PC-9 (cell line): ENCODE measurements around the gene TGFB2. TPM values are rescaled to one million over a fixed set of nuclear protein-coding genes. Genes with fewer than 3 reads are reported as not detected.
A peak's percentile ranks its signal among the peaks of the same experiment; 100 is the strongest.

ENCODE experiments used
- BruUV-seq: library from RNA; stranded (reverse); fragments of 400-500 nt; replicated peaks from 2 replicates; lab custom pipeline; 2021; lab: Mats Ljungman, UMichigan
- CTCF ChIA-PET: fragments of 300-600 bp; sonication (Branson Sonifier 250); formaldehyde crosslinking; loops from one replicate; lab custom pipeline; 2022; ENCODE audit warnings: antibody characterized with exemption; lab: Charles Lee
- POLR2A ChIA-PET: fragments of 300-600 bp; sonication (Branson Sonifier 250); formaldehyde crosslinking; loops from one replicate; lab custom pipeline; 2022; ENCODE audit warnings: antibody characterized with exemption; ENCODE audit not compliant: unreplicated experiment; lab: Charles Lee
- DNase-seq, 2 experiments: peaks; one replicate each; pipeline versions ENCODE4 v3.0.0 to v3.0.0-alpha.2; 2015 to 2022; ENCODE audit warnings: mixed read lengths in 1 of 2
- H2AFZ ChIP-seq: fragments of 200-600 bp; sonication (generic); 2 replicates; pipeline ENCODE4 v1.8.1; 2017; ENCODE audit warnings: antibody characterized with exemption
- H3F3A ChIP-seq: fragments of 200-600 bp; sonication (generic); 2 replicates; pipeline ENCODE4 v1.8.1; 2017; ENCODE audit warnings: antibody characterized with exemption, mild to moderate bottlenecking, low read depth; ENCODE audit not compliant: insufficient read depth
- H3K27ac ChIP-seq: fragments of 200-600 bp; sonication (generic); 2 replicates; pipeline ENCODE4 v1.6.1; 2016; ENCODE audit warnings: mixed run types
- H3K27me3 ChIP-seq: fragments of 200-600 bp; sonication (generic); 2 replicates; pipeline ENCODE4 v1.6.1; 2016; ENCODE audit warnings: low read depth, mixed run types; ENCODE audit not compliant: insufficient read depth
- H3K36me3 ChIP-seq: fragments of 200-600 bp; sonication (generic); 2 replicates; pipeline ENCODE4 v1.6.1; 2016; ENCODE audit warnings: low read depth, mixed run types
- H3K4me1 ChIP-seq: fragments of 200-600 bp; sonication (generic); replicated peaks from 2 replicates; pipeline ENCODE4 v1.6.1; 2016; ENCODE audit warnings: mixed run types; ENCODE audit not compliant: insufficient read depth
- H3K4me2 ChIP-seq: fragments of 200-600 bp; sonication (generic); 2 replicates; pipeline ENCODE4 v1.6.1; 2017; ENCODE audit warnings: mixed run types
- H3K4me3 ChIP-seq: fragments of 200-600 bp; sonication (generic); 2 replicates; pipeline ENCODE4 v1.6.1; 2016; ENCODE audit warnings: mixed run types
- H3K79me2 ChIP-seq: fragments of 200-600 bp; sonication (generic); 2 replicates; pipeline ENCODE4 v1.6.1; 2017; ENCODE audit warnings: low read depth, mixed run types
- H3K9me2 ChIP-seq: fragments of 200-600 bp; sonication (generic); 2 replicates; pipeline ENCODE4 v1.8.1; 2017; ENCODE audit warnings: mild to moderate bottlenecking; ENCODE audit not compliant: insufficient read depth
- H3K9me3 ChIP-seq: fragments of 200-600 bp; sonication (generic); 2 replicates; pipeline ENCODE4 v1.8.1; 2016; ENCODE audit warnings: low read depth; ENCODE audit not compliant: insufficient read depth
- H4K20me1 ChIP-seq: fragments of 200-600 bp; sonication (generic); 2 replicates; pipeline ENCODE4 v1.8.1; 2017; ENCODE audit not compliant: insufficient read depth
- CTCF ChIP-seq: fragments of 200-600 bp; sonication (generic); conservative IDR thresholded peaks from 2 replicates; pipeline ENCODE4 v1.6.1; 2017; ENCODE audit warnings: mixed run types, antibody characterized with exemption, mild to moderate bottlenecking, moderate library complexity
- EZH2 ChIP-seq: fragments of 200-600 bp; sonication (generic); IDR thresholded peaks from 2 replicates; pipeline ENCODE4 v1.8.0; 2017; ENCODE audit warnings: antibody characterized with exemption, low read depth
- intact Hi-C: fragments of 100-400 bp; cut with micrococcal nuclease; formaldehyde crosslinking; loops from one replicate; pipeline ENCODE4 v1.10.0; 2022; ENCODE audit not compliant: unreplicated experiment
- total RNA-seq: library from RNA; stranded (reverse); gene quantifications from 2 replicates; pipeline ENCODE4 v1.2.3, GENCODE V29; 2021

The TGFB2 gene
- total RNA-seq, 1 experiment from 2014 or later: 74.3 TPM

GRCh38 chr1:218349348-218350034, 4.4 kb downstream of the TGFB2 start:
- intact Hi-C loops: loop anchor here (5.0 kb wide), 1 partner anchor 823 kb away; the partner anchor contains the start of gene LYPLAL1
- H3K9me3 ChIP-seq: no peaks in the 10 kb centered on the region; the same call in 1 of the 2 replicates
- H4K20me1 ChIP-seq: no peaks in the 10 kb centered on the region
- no peaks in the 10 kb centered on the region for H3K9me2 ChIP-seq
- H3K4me3 ChIP-seq: peak overlapping the region; percentile 98
- DNase-seq: no peak
- peaks cover 95% of the 10 kb centered on the region for H3K79me2 ChIP-seq
- BruUV-seq: no TSS peak
- H3K4me2 ChIP-seq: peak overlapping the region; percentile 91
- peak overlapping the region; percentile 85; the same call in 1 of the 2 replicates for H3K27ac ChIP-seq
- H3K27me3 ChIP-seq: no peaks in the 10 kb centered on the region
- TF ChIP-seq EZH2 (no peak), CTCF (no peak)
- ChIA-PET POLR2A (interaction anchor here (0.6 to 1.7 kb wide), 7 partner anchors 10 to 232 kb away, joined by 3 to 5 read pairs (median 4); no protein-coding TSS in a partner anchor), CTCF (no interaction called here)
- peaks cover 43% of the 10 kb centered on the region for H3K4me1 ChIP-seq
- peaks cover 13% of the 10 kb centered on the region; the same call in 1 of the 2 replicates for H3K36me3 ChIP-seq
- H2AFZ ChIP-seq: no peak overlapping the region
- H3F3A ChIP-seq: peaks cover 22% of the 10 kb centered on the region

GRCh38 chr1:218350035-218350525, 4.9 kb downstream of the TGFB2 start:
- ChIA-PET POLR2A (interaction anchor here (0.6 to 1.7 kb wide), 3 partner anchors 24 to 148 kb away, joined by 4 read pairs; no protein-coding TSS in a partner anchor), CTCF (no interaction called here)
- TF ChIP-seq EZH2 (no peak), CTCF (no peak)
- BruUV-seq: no TSS peak
- peak overlapping the region; percentile 91 for H3K4me2 ChIP-seq
- no peaks in the 10 kb centered on the region for H3K27me3 ChIP-seq
- no peaks in the 10 kb centered on the region for H4K20me1 ChIP-seq
- peaks cover 41% of the 10 kb centered on the region for H3K4me1 ChIP-seq
- intact Hi-C loops: no loop called here
- no peak overlapping the region for H3K27ac ChIP-seq
- H3K9me2 ChIP-seq: no peaks in the 10 kb centered on the region
- no peak overlapping the region for H2AFZ ChIP-seq
- peaks cover 13% of the 10 kb centered on the region; the same call in 1 of the 2 replicates for H3K36me3 ChIP-seq
- H3K9me3 ChIP-seq: no peaks in the 10 kb centered on the region; the same call in 1 of the 2 replicates
- peaks cover 98% of the 10 kb centered on the region for H3K79me2 ChIP-seq
- H3F3A ChIP-seq: peaks cover 19% of the 10 kb centered on the region
- peak overlapping the region; percentile 98; the same call in 1 of the 2 replicates for H3K4me3 ChIP-seq
- no peak for DNase-seq

DNA sequence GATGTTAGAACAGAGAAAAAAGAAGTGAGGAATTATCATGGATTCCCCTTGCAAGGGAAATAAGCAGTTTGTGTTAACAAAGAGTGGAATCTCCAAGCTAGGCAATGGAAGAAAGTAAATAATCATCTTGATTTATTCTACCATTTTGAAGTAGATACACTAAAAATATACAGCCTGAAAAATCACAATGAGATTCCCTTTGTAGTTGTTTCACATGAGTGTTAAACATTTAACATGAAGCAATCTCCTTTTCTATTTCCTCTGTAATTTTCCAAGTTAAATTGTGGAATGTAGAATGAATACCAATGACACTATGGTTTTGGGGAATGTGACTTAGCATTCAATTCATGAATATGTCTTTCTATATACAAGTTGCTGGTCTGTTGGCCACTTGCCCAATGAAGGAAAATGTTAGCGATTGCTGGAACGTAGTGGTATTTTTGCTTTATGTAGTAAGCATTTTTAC, 5.7 kb downstream of the TGFB2 start:
- Histone ChIP-seq H4K20me1 (no peaks in the 10 kb centered on the region), H3K4me1 (peaks cover 41% of the 10 kb centered on the region), H3K4me2 (peak overlapping the region; percentile 91), H3K4me3 (peak overlapping the region; percentile 34; the same call in 1 of the 2 replicates), H3K9me2 (no peaks in the 10 kb centered on the region), H3K79me2 (peaks cover 100% of the 10 kb centered on the region), H3K27me3 (no peaks in the 10 kb centered on the region), H2AFZ (no peak overlapping the region), H3F3A (peaks cover 19% of the 10 kb centered on the region), H3K27ac (peak overlapping the region; percentile 38; the same call in 1 of the 2 replicates), H3K36me3 (peaks cover 13% of the 10 kb centered on the region; the same call in 1 of the 2 replicates), H3K9me3 (no peaks in the 10 kb centered on the region; the same call in 1 of the 2 replicates)
- peak in 1 of 2 experiments; percentile 55 for DNase-seq
- POLR2A ChIA-PET: interaction anchor here (0.6 kb wide), 1 partner anchor 149 kb away, joined by 3 read pairs; no protein-coding TSS in a partner anchor
- BruUV-seq: no TSS peak
- intact Hi-C loops: no loop called here
- no peak for TF ChIP-seq EZH2
- TF ChIP-seq CTCF: no peak
- CTCF ChIA-PET: interaction anchor here (0.6 kb wide), 1 partner anchor 489 kb away, joined by 4 read pairs; no protein-coding TSS in a partner anchor
